ENCODE results near the gene FBN2.

The FBN2 gene

DNA sequence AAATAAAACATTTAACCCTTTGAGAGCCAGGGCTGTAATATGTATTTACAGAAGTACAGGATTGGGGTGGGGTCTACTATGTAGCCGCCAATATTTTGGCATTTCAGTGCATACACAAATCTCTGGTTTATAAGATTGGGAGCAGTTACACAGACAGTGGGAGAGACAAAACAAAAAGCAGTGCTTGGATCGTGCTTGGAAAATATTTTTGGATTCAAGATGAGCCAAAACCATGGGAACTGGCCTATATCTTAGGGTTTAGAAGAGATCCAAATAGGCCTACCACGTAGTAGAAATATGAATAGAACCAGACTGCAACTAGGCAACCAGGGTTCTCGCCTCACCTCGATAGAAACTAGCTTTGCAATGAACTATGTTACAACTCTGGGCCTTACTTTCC lies 284.9 kb downstream of the FBN2 start:
- TF ChIP-seq, protein P1, sequence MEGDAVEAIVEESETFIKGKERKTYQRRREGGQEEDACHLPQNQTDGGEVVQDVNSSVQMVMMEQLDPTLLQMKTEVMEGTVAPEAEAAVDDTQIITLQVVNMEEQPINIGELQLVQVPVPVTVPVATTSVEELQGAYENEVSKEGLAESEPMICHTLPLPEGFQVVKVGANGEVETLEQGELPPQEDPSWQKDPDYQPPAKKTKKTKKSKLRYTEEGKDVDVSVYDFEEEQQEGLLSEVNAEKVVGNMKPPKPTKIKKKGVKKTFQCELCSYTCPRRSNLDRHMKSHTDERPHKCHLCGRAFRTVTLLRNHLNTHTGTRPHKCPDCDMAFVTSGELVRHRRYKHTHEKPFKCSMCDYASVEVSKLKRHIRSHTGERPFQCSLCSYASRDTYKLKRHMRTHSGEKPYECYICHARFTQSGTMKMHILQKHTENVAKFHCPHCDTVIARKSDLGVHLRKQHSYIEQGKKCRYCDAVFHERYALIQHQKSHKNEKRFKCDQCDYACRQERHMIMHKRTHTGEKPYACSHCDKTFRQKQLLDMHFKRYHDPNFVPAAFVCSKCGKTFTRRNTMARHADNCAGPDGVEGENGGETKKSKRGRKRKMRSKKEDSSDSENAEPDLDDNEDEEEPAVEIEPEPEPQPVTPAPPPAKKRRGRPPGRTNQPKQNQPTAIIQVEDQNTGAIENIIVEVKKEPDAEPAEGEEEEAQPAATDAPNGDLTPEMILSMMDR (IDR thresholded peaks at IDR 0.05), result no peak

DNA sequence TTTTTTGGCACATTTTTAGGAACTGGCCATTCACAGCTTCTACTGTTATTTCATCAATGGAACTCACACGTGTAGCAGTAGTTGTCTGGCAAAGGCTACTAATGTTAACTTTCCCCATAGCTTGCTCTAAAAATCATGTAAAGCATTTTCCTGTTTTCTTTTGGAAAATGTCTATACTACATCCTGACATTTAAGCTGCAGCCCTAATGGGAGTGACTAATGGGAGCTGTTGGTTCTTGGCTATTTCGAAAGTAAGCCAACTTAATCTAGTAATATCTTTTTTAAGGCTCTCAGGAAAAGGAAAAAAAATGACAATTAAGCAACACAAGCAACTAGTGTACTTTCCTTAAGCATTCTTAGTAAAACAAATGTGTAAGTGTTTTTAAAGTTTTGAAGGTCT lies 285.3 kb downstream of the FBN2 start:
- TF ChIP-seq, protein P1 (IDR thresholded peaks at IDR 0.05), result no peak

DNA sequence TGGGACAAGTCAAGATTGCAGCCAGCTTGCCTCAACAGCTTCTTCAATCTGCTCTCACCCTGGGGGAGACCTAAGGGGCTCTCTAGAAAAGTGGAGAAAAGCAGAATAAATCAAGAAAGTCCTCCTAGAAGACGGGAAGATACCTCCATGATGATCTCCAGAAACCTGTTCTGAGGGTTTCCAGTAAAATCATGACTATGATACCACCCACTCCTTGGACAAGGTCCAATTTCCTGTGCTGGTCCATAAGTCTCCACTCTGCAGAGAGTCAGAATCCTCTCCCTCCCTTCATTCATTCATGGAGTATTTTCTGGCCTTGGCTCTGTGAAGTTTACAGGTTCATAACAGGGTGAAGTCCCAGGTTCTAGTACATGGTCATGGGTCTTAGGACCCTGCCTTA lies 285.8 kb downstream of the FBN2 start:
- TF ChIP-seq, protein P1 (IDR thresholded peaks at IDR 0.05), result no peak

DNA sequence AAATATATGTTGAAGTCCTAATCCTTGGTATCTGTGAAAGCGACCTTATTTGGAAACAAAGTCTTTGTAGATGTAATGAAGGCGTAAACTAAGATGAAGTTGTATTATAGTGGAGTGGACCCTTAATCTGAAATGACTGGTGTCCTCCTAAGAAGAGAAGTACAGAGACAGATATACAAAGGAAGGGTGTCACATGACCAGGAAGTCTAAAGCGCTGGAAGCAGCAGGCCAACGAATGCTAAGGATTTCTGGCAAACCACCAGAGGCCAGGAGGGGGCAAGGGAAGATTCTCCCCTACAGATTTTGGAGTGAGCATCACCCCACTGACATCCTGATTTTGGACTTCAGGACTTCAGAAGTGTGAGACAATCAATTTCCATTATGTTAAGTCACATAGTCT lies 292.1 kb downstream of the FBN2 start:
- TF ChIP-seq, protein P1 (IDR thresholded peaks at IDR 0.05), result no peak

DNA sequence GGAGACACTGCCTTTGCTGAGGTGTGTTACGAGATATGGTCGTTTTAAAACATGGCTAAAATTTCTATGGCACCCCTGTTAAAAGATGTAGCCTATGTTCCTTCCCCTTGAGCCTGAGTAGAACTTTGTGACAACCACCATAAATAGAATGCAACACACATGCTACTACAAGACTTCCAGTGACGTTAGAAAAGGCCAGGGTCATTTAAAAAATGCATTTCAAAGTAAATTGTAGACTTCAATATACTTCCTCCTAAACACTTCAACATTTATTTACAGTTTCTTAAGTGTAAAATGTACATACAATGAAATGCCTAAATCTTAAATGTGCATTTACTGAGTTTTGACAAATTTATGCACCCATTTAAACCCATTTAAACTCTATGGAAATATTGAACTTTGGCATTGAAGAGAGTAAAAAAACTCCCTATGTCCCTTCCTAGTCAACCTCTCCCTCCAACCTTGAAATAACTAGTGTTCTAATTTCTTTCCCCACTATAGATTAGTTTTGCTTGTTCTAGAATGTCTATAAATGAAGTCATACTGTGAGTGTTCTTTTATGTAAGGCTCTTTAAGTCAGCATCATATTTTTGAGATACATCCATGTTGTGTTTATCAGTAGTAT lies 294.0 kb downstream of the FBN2 start:
- TF ChIP-seq, protein P1 (IDR thresholded peaks at IDR 0.05), result no peak

DNA sequence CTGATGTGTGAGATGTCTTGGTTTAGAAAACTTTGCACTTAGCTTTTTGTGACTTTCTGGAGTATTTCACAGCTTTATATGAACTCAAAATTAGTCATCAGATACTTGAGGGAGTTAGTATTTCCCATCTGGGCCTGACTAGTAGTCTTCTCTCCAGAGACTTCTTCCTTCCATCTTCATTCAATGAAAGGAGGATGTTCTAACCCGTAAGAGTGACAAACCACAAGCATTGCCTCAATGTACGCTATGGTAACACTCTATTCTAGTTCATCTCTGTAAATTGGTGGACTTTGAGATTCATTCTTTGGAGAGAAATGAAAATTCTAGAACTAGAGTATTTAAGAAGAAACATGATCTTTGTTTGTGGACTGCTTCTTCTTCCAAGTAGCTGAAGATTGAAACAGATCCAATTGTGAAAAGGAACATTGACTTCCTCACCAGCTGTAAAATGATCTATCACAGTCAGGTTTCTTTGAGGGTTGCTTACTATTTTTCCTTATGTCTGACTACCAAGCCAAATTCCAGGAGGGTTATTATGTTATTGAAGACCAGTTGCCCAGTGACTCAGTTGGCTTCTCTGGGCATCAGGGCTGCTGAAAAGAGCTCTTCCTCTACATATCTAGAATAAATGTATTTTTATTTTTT lies 296.9 kb downstream of the FBN2 start:
- TF ChIP-seq, protein P1 (IDR thresholded peaks at IDR 0.05), result no peak

DNA sequence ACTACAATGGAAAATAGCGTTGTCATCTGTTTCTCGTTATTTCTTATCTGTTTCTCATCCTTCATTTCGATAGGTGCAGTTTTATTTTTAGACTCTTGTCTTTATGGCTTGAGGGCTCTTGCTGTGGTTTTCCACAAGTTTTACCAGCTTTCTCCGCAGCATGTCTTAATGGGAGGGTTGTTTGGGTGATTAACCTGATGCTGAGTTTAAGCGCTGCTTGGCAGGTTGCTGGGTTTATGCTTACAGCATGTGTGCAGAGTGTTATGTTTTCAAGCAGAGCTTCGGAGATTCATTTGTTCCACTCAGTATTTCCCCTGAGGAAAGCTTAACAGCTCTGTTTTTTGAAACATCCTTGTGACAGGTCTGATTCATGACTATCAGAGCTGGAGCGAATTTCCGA lies 300.5 kb downstream of the FBN2 start:
- TF ChIP-seq, protein P1 (IDR thresholded peaks at IDR 0.05), result no peak
